ENCODE results near the gene NOC2L. TPM values are rescaled to one million over a fixed set of nuclear protein-coding genes. Genes with fewer than 3 reads are reported as not detected.

Gene NOC2L
- total RNA-seq, 1 donor from 2014 or later: 69.8 TPM

DNA sequence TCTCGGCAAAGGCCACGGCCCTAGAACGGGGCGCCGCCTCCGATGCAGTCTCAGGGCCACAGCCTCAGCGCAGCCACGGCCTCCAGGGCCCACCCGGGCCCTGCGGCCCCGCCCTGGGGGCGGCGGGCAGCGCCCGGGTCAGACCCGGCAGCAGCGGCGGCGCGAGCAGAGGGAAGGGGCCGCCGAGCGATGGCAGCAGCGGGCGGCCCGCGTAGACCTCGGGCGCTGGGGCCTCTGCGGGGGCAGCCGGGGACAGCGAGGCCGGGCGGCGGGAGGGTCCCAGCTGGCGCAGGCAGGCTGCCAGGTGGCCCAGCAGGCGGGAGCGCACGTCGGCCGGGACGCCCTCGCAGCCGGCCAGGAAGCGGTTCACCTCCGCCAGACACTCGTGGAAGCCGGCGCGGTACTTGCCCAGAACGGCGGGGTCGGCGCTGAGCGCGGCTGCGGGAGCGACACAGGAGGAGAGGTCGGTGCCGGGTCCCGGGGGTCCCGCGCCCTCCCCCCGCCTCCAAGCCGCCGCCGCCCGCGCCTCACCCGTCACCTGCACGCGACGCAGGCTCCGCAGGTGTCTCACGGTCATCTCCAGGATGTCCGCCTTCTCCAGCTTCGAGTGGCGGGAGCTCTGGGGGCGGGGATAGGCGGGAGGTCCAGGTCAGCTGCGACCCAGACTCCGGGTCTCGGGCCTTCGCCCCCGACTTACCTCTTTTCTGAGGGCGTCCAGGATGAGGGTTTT, 40.1 kb upstream of the NOC2L start:
- Mint-ChIP-seq H3K36me3 (no peaks in the 10 kb centered on the region), H3K4me1 (peaks cover 17% of the 10 kb centered on the region), H3K4me3 (peak overlapping the region; percentile 72), H3K27me3 (ENCODE audit: low read depth) (peaks cover 10% of the 10 kb centered on the region), H3K27ac (peak overlapping the region; percentile 47), H3K9me3 (no peaks in the 10 kb centered on the region)
- DNase-seq (ENCODE audit: low spot score in 2 of 2, unreplicated experiment in 2 of 2): peak; percentile 31 to 63
- TF ChIP-seq, protein P1, sequence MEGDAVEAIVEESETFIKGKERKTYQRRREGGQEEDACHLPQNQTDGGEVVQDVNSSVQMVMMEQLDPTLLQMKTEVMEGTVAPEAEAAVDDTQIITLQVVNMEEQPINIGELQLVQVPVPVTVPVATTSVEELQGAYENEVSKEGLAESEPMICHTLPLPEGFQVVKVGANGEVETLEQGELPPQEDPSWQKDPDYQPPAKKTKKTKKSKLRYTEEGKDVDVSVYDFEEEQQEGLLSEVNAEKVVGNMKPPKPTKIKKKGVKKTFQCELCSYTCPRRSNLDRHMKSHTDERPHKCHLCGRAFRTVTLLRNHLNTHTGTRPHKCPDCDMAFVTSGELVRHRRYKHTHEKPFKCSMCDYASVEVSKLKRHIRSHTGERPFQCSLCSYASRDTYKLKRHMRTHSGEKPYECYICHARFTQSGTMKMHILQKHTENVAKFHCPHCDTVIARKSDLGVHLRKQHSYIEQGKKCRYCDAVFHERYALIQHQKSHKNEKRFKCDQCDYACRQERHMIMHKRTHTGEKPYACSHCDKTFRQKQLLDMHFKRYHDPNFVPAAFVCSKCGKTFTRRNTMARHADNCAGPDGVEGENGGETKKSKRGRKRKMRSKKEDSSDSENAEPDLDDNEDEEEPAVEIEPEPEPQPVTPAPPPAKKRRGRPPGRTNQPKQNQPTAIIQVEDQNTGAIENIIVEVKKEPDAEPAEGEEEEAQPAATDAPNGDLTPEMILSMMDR (IDR thresholded peaks at IDR 0.05; ENCODE audit: unreplicated experiment): no peak

DNA sequence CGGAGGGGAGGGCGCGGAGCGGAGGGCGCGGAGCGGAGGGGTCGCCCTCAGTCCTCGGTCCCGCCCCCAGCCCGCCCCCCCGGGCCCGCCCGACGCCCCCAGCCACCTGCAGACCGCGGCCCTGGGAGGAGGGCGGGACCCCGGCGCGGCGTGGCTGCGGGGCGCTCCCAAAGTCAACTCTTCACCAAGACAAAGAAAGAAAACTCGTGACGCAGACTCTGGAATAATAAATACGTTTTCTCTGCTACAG, 39.6 kb upstream of the NOC2L start:
- Mint-ChIP-seq H3K36me3 (no peaks in the 10 kb centered on the region), H3K4me1 (peaks cover 17% of the 10 kb centered on the region), H3K9me3 (no peaks in the 10 kb centered on the region), H3K4me3 (peak overlapping the region; percentile 72), H3K27ac (no peak overlapping the region), H3K27me3 (ENCODE audit: low read depth) (peaks cover 10% of the 10 kb centered on the region)
- TF ChIP-seq, protein P1 (IDR thresholded peaks at IDR 0.05; ENCODE audit: unreplicated experiment): no peak
- no peak for DNase-seq (ENCODE audit: low spot score in 2 of 2, unreplicated experiment in 2 of 2)

DNA sequence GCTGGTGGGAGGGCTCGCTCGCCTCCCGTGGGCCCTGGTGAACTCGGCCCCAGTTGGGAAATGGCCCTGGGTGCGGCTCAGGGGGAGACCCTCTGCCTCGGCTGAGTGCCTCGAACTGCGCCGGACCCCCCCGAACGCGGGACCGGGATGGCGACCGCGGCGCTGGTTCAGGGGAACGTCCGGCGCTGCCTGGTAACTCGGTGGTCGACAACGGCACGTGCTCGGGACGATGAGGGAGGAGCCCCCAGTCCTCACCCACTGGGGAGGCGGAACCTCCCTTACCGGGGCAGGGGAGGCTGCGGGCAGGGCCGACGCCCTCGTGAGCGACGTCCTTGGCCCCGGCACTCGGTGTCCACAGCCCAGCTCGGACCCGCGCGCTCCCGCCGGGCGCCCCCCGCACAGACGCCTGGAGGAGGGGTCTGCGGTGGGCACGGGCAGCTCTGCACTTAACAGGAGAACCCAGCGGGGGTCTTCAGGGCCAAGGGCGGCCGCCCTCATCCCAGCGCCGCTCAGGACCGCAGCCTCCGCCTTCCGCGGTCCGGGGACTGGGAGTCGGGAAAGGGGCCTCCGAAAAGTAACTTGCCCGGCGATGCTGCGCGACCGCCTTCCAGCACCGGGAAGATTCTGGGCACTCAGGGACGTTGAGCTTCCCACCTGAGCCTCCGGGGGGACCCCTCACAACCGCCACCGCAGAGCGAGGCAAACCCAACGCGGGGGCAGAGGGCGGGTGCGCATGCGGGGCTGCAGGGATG, 39.1 kb upstream of the NOC2L start:
- Mint-ChIP-seq H3K4me3 (peak overlapping the region; percentile 72), H3K36me3 (no peaks in the 10 kb centered on the region), H3K9me3 (no peaks in the 10 kb centered on the region), H3K27me3 (ENCODE audit: low read depth) (peaks cover 10% of the 10 kb centered on the region), H3K27ac (peak overlapping the region; percentile 64), H3K4me1 (peaks cover 17% of the 10 kb centered on the region)
- TF ChIP-seq, protein P1 (IDR thresholded peaks at IDR 0.05; ENCODE audit: unreplicated experiment): no peak
- DNase-seq (ENCODE audit: low spot score in 2 of 2, unreplicated experiment in 2 of 2): peak in 1 of 2 experiments; percentile 51

DNA sequence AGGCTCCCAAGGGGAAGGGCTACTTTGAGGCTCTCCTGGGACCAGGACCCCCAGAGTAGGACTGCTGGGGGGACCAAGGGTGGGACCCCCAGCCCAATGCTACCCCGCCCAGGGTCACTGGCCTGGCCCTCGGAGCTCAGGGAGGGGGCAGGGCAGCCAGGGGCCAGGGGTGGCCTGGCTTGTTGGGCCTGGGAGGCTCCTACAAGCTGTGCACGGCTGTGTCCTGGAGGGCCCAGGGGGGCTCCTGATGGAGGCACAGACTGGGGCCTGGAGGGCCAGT, 38.6 kb upstream of the NOC2L start:
- Mint-ChIP-seq H3K4me1 (peaks cover 17% of the 10 kb centered on the region), H3K27ac (no peak overlapping the region), H3K27me3 (ENCODE audit: low read depth) (peaks cover 11% of the 10 kb centered on the region), H3K9me3 (peaks cover 3% of the 10 kb centered on the region), H3K4me3 (peak overlapping the region; percentile 54), H3K36me3 (peaks cover 1% of the 10 kb centered on the region)
- no peak for DNase-seq (ENCODE audit: low spot score in 2 of 2, unreplicated experiment in 2 of 2)
- TF ChIP-seq, protein P1 (IDR thresholded peaks at IDR 0.05; ENCODE audit: unreplicated experiment): no peak

DNA sequence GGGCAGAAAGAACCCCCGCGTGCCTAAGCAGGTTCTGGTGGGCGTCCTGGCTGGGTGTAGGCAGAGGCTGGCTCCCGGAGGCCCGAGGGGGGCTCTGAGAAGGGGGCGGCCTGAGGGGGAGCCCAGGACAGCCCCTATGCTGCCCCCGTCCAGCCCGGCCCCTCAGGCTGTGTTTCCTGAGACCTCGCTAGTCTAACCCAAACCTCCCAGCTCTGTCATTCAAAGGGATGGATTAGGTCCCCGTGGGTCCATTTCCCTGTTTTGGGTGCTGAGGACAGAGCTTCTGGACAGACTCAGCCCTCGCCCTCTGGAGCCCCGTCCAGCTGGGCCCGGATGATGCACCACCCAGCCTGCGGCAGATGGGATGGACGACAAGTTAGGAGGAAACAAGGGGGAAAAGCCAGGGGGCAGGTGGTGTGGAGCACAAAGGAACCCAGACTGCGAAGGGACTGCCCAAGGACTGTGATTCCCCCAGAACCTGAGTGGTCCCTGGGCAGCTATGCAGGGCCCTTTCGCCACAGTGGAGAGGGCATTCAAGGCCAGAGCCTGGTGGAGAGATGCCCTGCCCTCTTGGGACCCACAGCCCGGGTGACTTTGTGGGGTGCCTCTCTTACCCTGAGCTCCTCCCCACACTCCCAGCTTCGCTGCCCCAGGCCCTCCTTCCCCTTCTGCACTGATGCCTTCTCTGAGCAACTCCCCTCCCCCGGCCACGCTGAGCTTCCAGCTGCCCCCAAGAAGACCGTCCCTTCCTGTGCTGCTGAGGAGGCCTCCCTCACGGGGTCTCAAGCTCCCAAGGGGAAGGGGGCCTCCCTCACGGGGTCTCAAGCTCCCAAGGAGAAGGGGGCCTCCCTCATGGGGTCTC, 38.0 kb upstream of the NOC2L start:
- TF ChIP-seq, protein P1 (IDR thresholded peaks at IDR 0.05; ENCODE audit: unreplicated experiment): no peak
- Mint-ChIP-seq H3K9me3 (peaks cover 6% of the 10 kb centered on the region), H3K4me3 (peak overlapping the region; percentile 54), H3K27ac (no peak overlapping the region), H3K4me1 (peaks cover 17% of the 10 kb centered on the region), H3K36me3 (peaks cover 4% of the 10 kb centered on the region), H3K27me3 (ENCODE audit: low read depth) (peaks cover 12% of the 10 kb centered on the region)
- no peak for DNase-seq (ENCODE audit: low spot score in 2 of 2, unreplicated experiment in 2 of 2)

Measured in mesothelial cell of epicardium (in vitro differentiated cells).